ENCODE data around the gene PSMG4.

Gene PSMG4

GRCh38 chr6:3258720-3259490, at the start of gene PSMG4:
Gene PSMG4, plus strand, starts transcription at chr6:3258947. Its CDS starts 76 bp downstream, at chr6:3259023.
- Histone ChIP-seq H3K27ac (ENCODE audit: low read depth, low read length) (peak within 1 kb of the TSS; percentile 21), H3K79me2 (ENCODE audit: control insufficient read depth, low read length) (peaks cover 49% of the 10 kb centered on the region), H3K9me2 (replicated peaks; ENCODE audit: control insufficient read depth, low read length) (no peaks in the 10 kb centered on the region), H3K4me3 (ENCODE audit: low read length) (peak within 1 kb of the TSS; percentile 75), H4K20me1 (ENCODE audit: control insufficient read depth, insufficient read depth, low read depth, low read length) (no peaks in the 10 kb centered on the region; the same call in 1 of the 2 replicates), H3K4me2 (ENCODE audit: low read length) (peak within 1 kb of the TSS; percentile 87), H3K27me3 (ENCODE audit: control insufficient read depth, low read length) (no peaks in the 10 kb centered on the region), H3K4me1 (ENCODE audit: control insufficient read depth, low read length) (peaks cover 14% of the 10 kb centered on the region), H3F3A (ENCODE audit: control insufficient read depth, insufficient read depth) (no peaks in the 10 kb centered on the region), H3K9me3 (ENCODE audit: control insufficient read depth, insufficient read depth, low read length) (peaks cover 6% of the 10 kb centered on the region; the same call in 1 of the 2 replicates), H3K36me3 (ENCODE audit: control insufficient read depth, low read length) (peaks cover 32% of the 10 kb centered on the region)
- TF ChIP-seq EZH2phosphoT487 (IDR thresholded peaks at IDR 0.05; ENCODE audit: borderline replicate concordance, low read length) (no peak), CTCF (IDR thresholded peaks at IDR 0.05; ENCODE audit: low read depth, low read length, poor library complexity, severe bottlenecking) (no peak)

- no peaks in the 10 kb centered on the region for H3K9me2 ChIP-seq (replicated peaks; ENCODE audit: control insufficient read depth, low read length)
- H3K79me2 ChIP-seq (ENCODE audit: control insufficient read depth, low read length) = no peaks in the 10 kb centered on the region
- peaks cover 5% of the 10 kb centered on the region for H3F3A ChIP-seq (ENCODE audit: control insufficient read depth, insufficient read depth)
- no peaks in the 10 kb centered on the region for H3K27me3 ChIP-seq (ENCODE audit: control insufficient read depth, low read length)
- peaks cover 3% of the 10 kb centered on the region; the same call in 1 of the 2 replicates for H3K9me3 ChIP-seq (ENCODE audit: control insufficient read depth, insufficient read depth, low read length)
- H3K4me1 ChIP-seq (ENCODE audit: control insufficient read depth, low read length) = peaks cover 37% of the 10 kb centered on the region
- no peaks in the 10 kb centered on the region for H4K20me1 ChIP-seq (ENCODE audit: control insufficient read depth, insufficient read depth, low read depth, low read length)
- peak overlapping the region; percentile 57 for H3K4me2 ChIP-seq (ENCODE audit: low read length)
- H3K36me3 ChIP-seq (ENCODE audit: control insufficient read depth, low read length) = no peaks in the 10 kb centered on the region
- TF ChIP-seq CTCF (IDR thresholded peaks at IDR 0.05; ENCODE audit: low read depth, low read length, poor library complexity, severe bottlenecking) = no peak
- no peak overlapping the region for H3K27ac ChIP-seq (ENCODE audit: low read depth, low read length)
- H3K4me3 ChIP-seq (ENCODE audit: low read length) = peak overlapping the region; percentile 14
Observed at GRCh38 chr6:3209114-3210023, 49.4 kb upstream of the PSMG4 start.

GRCh38 chr6:3210024-3210610, 48.6 kb upstream of the PSMG4 start:
- Histone ChIP-seq H3K4me3 (ENCODE audit: low read length) (no peak overlapping the region), H3K36me3 (ENCODE audit: control insufficient read depth, low read length) (no peaks in the 10 kb centered on the region), H4K20me1 (ENCODE audit: control insufficient read depth, insufficient read depth, low read depth, low read length) (no peaks in the 10 kb centered on the region), H3K79me2 (ENCODE audit: control insufficient read depth, low read length) (no peaks in the 10 kb centered on the region), H3K27ac (ENCODE audit: low read depth, low read length) (no peak overlapping the region), H3K27me3 (ENCODE audit: control insufficient read depth, low read length) (no peaks in the 10 kb centered on the region), H3F3A (ENCODE audit: control insufficient read depth, insufficient read depth) (no peaks in the 10 kb centered on the region), H3K4me2 (ENCODE audit: low read length) (no peak overlapping the region), H3K4me1 (ENCODE audit: control insufficient read depth, low read length) (peaks cover 30% of the 10 kb centered on the region), H3K9me3 (ENCODE audit: control insufficient read depth, insufficient read depth, low read length) (no peaks in the 10 kb centered on the region), H3K9me2 (replicated peaks; ENCODE audit: control insufficient read depth, low read length) (no peaks in the 10 kb centered on the region)
- TF ChIP-seq EZH2phosphoT487 (IDR thresholded peaks at IDR 0.05; ENCODE audit: borderline replicate concordance, low read length) (no peak), CTCF (IDR thresholded peaks at IDR 0.05; ENCODE audit: low read depth, low read length, poor library complexity, severe bottlenecking) (no peak)
